Measurements from ENCODE around the gene VAV1. TPM values are rescaled to one million over a fixed set of nuclear protein-coding genes. Genes with fewer than 3 reads are reported as not detected.
"Not testable (repeated sequence)": the region's sequence is repeated elsewhere in the genome, so short reads cannot be mapped to it uniquely, and the experiment has no call there.

Gene VAV1
- polyA plus RNA-seq, 1 donor from 2014 or later, result not detected

GRCh38 chr19:6774821-6775707, 2.6 kb downstream of the VAV1 start:
- TF ChIP-seq SMC3 (conservative IDR thresholded peaks at IDR 0.05; ENCODE audit: poor library complexity), result no peak
- TF ChIP-seq RAD21 (conservative IDR thresholded peaks at IDR 0.05), result no peak
- TF ChIP-seq POLR2AphosphoS5 (IDR thresholded peaks at IDR 0.05), result no peak
- TF ChIP-seq EZH2 (IDR thresholded peaks at IDR 0.05; ENCODE audit: borderline replicate concordance, insufficient read depth, low read length, poor library complexity, severe bottlenecking), result no peak
- TF ChIP-seq MXI1 (conservative IDR thresholded peaks at IDR 0.05; ENCODE audit: poor library complexity, severe bottlenecking), result no peak
- Histone ChIP-seq H3K9me3 (ENCODE audit: low read length) (no peaks in the 10 kb centered on the region), H3K9ac (ENCODE audit: low read length) (no peak overlapping the region), H3F3A (ENCODE audit: insufficient read depth, low read length, poor library complexity, severe bottlenecking) (no peaks in the 10 kb centered on the region), H3K4me3 (ENCODE audit: low read length) (no peak overlapping the region), H3K79me2 (replicated peaks; ENCODE audit: insufficient read depth, low read length) (no peaks in the 10 kb centered on the region), H3K36me3 (ENCODE audit: insufficient read depth, low read length) (no peaks in the 10 kb centered on the region), H3K4me2 (ENCODE audit: low read length) (no peak overlapping the region), H4K20me1 (ENCODE audit: insufficient read depth) (no peaks in the 10 kb centered on the region), H2AFZ (ENCODE audit: low read depth, low read length) (no peak overlapping the region), H3K27ac (ENCODE audit: low read length) (no peak overlapping the region), H3K9me2 (ENCODE audit: insufficient read depth, low read length) (no peaks in the 10 kb centered on the region), H3K27me3 (ENCODE audit: insufficient read depth, low read depth, low read length) (no peaks in the 10 kb centered on the region)

- not testable (repeated sequence) for H2AFZ ChIP-seq (ENCODE audit: low read depth, low read length); H4K20me1 ChIP-seq (ENCODE audit: insufficient read depth); H3K27me3 ChIP-seq (ENCODE audit: insufficient read depth, low read depth, low read length); H3F3A ChIP-seq (ENCODE audit: insufficient read depth, low read length, poor library complexity, severe bottlenecking); H3K79me2 ChIP-seq (replicated peaks; ENCODE audit: insufficient read depth, low read length); H3K9me3 ChIP-seq (ENCODE audit: low read length); H3K27ac ChIP-seq (ENCODE audit: low read length); H3K9ac ChIP-seq (ENCODE audit: low read length); H3K36me3 ChIP-seq (ENCODE audit: insufficient read depth, low read length); H3K9me2 ChIP-seq (ENCODE audit: insufficient read depth, low read length); H3K4me2 ChIP-seq (ENCODE audit: low read length); H3K4me3 ChIP-seq (ENCODE audit: low read length)
These were observed 3.5 kb downstream of the VAV1 start for GRCh38 chr19:6776045-6776444.

GRCh38 chr19:6776999-6777398, 4.5 kb downstream of the VAV1 start:
- TF ChIP-seq REST (IDR thresholded peaks at IDR 0.05; ENCODE audit: borderline replicate concordance), result no peak
- no peak for TF ChIP-seq RAD21 (conservative IDR thresholded peaks at IDR 0.05)
- TF ChIP-seq MXI1 (conservative IDR thresholded peaks at IDR 0.05; ENCODE audit: poor library complexity, severe bottlenecking), result no peak
- no peak for TF ChIP-seq EZH2 (IDR thresholded peaks at IDR 0.05; ENCODE audit: borderline replicate concordance, insufficient read depth, low read length, poor library complexity, severe bottlenecking)
- no peak for TF ChIP-seq EP300 (conservative IDR thresholded peaks at IDR 0.05; ENCODE audit: poor library complexity, severe bottlenecking)
- no peak for TF ChIP-seq SMC3 (conservative IDR thresholded peaks at IDR 0.05; ENCODE audit: poor library complexity)
- TF ChIP-seq TAF1 (IDR thresholded peaks at IDR 0.05; ENCODE audit: low read depth), result no peak
- no peak for TF ChIP-seq POLR2AphosphoS5 (IDR thresholded peaks at IDR 0.05)
- TF ChIP-seq CTCF (IDR thresholded peaks at IDR 0.05; ENCODE audit: poor library complexity, severe bottlenecking), result no peak
- Histone ChIP-seq H4K20me1 (ENCODE audit: insufficient read depth) (no peaks in the 10 kb centered on the region), H3K27ac (ENCODE audit: low read length) (no peak overlapping the region), H3K9ac (ENCODE audit: low read length) (no peak overlapping the region), H3K9me3 (ENCODE audit: low read length) (no peaks in the 10 kb centered on the region), H3K36me3 (ENCODE audit: insufficient read depth, low read length) (no peaks in the 10 kb centered on the region), H3K9me2 (ENCODE audit: insufficient read depth, low read length) (no peaks in the 10 kb centered on the region), H3K4me2 (ENCODE audit: low read length) (no peak overlapping the region), H3K27me3 (ENCODE audit: insufficient read depth, low read depth, low read length) (no peaks in the 10 kb centered on the region), H3K79me2 (replicated peaks; ENCODE audit: insufficient read depth, low read length) (no peaks in the 10 kb centered on the region), H2AFZ (ENCODE audit: low read depth, low read length) (no peak overlapping the region), H3F3A (ENCODE audit: insufficient read depth, low read length, poor library complexity, severe bottlenecking) (no peaks in the 10 kb centered on the region), H3K4me3 (ENCODE audit: low read length) (no peak overlapping the region)
